Activated gamma-delta T cell (primary cell): ENCODE data around the gene SH3BGRL3.
"Not testable (repeated sequence)": the region's sequence is repeated elsewhere in the genome, so short reads cannot be mapped to it uniquely, and the experiment has no call there.

Experiments used
- DNase-seq: peaks from one replicate; lab custom pipeline; 2025; lab: John Stamatoyannopoulos, UW
- total RNA-seq, 2 donors: gene quantifications; one replicate each; lab custom pipeline; 2026; lab: John Stamatoyannopoulos, UW

The SH3BGRL3 gene
- 189 to 248 reads per million in 2 donors for total RNA-seq

GRCh38 chr1:26279456-26280332, at the start of gene SH3BGRL3:
SH3BGRL3 (plus strand) TSS chr1:26280086; CDS start chr1:26280156, 70 bp downstream.
- peak; percentile 82 for DNase-seq

- not testable (repeated sequence) for DNase-seq
Observed at GRCh38 chr1:26230682-26231081, 49.2 kb upstream of the SH3BGRL3 start.

DNA sequence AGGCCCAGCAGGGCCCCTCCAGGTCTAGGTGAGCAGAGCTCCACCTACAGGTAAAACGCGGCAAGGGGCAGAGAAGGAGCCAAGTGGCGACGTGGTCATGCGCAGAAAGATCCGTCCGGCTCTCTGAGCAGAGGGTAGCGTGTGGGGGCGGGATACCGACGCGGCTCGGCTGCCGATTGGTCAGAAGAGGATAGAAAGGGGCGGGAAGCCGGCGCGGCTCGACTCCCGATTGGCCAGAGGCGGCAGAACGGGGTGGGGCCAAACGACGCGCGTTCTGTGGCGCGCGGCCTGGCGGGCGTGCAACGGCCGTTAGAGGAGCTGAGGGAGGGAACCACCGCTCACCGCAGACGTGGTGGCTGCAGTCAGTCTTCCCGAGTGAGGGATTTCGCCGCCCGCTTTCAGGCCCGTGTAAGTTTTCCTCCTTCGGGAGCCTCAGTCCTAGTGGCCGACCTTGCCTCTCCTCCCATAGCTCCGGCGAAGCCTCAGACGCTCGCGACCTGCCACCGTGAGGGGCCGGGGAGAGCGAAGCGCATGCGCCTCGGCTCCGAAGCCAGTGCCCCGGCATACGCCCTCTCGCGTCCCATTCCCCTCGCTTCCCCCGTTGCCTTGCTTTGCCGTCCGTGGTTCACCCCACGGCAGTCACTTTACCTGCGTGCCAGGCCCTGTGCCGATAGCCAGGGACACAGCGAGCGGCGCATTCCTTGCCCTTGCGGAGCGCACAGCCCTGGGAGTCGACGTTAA, 45.8 kb upstream of the SH3BGRL3 start, which contains the start of gene CEP85:
CEP85 (plus strand) TSS at position 298 of the 741 bp plus-strand sequence. CDS start 5,584 bp downstream, outside the sequence.
- peak; percentile 93 for DNase-seq

- DNase-seq: no peak
Observed at GRCh38 chr1:26234644-26235370, 45.1 kb upstream of the SH3BGRL3 start.

- DNase-seq: no peak
Observed at GRCh38 chr1:26237230-26237966, 42.5 kb upstream of the SH3BGRL3 start.

DNA sequence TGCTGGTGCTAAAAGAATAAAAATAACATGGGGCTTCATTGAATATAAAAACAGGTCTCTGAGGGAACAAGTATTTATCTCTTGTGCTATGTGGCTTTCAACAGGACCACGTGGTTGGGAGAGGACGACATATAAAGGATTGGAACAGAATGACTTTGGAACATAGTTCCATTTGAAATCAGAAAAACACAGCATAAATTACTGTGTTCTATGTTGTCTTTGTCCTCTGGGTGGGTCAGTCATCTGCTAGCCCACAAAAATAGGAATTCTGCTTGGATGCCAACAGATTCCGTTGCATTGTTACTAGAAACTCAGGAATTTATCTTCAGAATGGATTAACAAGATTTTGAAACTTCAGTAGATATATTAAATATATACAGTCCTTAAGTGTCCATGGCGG, 40.0 kb upstream of the SH3BGRL3 start:
- DNase-seq: no peak

DNA sequence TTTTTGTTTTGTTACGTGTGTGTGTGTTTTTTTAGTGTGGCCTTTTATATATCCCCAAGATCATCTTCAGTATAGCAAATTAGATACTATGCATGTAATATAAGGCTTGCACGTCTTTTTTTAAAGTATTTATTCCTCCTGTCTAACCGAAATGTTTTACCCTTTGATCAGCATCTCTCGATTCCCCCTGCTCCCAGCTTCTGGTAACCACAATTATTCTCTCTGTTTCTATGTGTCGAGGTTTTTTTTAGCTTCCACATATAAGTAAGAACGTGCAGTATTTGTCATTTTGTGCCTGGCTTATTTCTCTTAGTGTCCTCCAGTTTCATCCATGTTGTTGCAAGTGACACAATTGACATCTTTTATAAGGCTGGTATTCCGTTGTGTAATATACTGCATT, 27.2 kb upstream of the SH3BGRL3 start:
- no peak for DNase-seq

- DNase-seq: no peak
Observed at GRCh38 chr1:26254404-26254803, 25.5 kb upstream of the SH3BGRL3 start.

- DNase-seq: no peak
Observed at GRCh38 chr1:26257222-26257621, 22.7 kb upstream of the SH3BGRL3 start.

GRCh38 chr1:26259005-26259404, 20.9 kb upstream of the SH3BGRL3 start:
- DNase-seq: no peak

DNA sequence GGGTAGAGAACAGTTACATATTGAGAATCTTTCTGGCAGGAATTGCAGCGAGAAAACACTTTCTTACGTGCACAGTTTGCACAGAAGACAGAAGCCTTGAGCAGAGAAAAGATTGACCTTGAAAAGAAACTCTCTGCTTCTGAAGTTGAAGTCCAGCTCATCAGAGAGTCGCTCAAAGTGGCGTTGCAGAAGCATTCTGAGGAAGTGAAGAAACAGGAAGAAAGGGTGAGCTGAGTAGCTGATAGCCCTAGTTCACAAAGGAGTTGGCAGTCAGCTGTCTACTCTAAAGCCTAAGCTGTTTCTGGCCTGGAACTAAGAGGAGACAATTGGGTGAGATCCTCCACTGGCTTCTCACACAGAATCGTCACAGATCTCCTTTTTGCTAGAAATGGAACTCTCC, 20.3 kb upstream of the SH3BGRL3 start:
- no peak for DNase-seq

DNA sequence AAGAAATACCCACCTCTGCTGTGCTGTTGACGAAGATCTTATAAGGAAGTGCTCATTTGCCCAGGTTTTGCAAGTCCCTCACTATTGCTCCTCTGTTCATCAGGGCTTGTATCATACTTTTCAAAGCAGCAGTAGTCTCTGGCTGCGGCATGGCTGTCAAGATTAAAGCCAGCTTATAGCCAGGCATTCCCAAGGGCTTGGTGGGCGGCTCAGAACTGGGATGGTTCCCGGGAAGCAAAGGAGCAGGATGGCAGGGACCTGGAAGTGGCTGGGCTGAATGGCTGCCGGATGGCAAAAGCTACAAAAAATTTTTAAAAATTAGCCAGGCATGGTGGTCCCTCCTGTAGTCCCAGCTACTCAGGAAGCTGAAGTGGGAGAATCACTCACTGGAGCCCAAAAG, 16.7 kb upstream of the SH3BGRL3 start:
- no peak for DNase-seq

DNA sequence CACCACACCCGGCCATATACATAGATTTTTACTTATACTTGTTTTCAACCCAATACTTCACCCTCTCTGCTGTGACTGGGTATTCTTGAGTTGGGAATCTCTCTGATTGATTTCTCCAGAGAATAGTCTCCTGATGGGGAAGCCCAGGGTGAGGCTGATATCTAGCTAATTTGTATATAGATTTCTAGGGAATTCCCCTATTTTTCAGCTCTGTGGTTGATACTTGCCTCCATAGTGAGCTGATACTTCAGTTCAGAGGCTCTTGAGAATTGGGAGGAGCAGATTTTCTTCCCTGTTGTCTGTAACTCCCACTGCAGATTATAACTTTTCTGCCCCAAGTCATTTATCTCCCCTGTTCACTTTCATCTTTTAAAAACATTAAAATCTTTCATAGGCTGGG, 14.5 kb upstream of the SH3BGRL3 start:
- DNase-seq: no peak

- DNase-seq: no peak
Observed at GRCh38 chr1:26268290-26269197, 11.3 kb upstream of the SH3BGRL3 start.

- no peak for DNase-seq
Observed at GRCh38 chr1:26269198-26269550, 10.7 kb upstream of the SH3BGRL3 start.

DNA sequence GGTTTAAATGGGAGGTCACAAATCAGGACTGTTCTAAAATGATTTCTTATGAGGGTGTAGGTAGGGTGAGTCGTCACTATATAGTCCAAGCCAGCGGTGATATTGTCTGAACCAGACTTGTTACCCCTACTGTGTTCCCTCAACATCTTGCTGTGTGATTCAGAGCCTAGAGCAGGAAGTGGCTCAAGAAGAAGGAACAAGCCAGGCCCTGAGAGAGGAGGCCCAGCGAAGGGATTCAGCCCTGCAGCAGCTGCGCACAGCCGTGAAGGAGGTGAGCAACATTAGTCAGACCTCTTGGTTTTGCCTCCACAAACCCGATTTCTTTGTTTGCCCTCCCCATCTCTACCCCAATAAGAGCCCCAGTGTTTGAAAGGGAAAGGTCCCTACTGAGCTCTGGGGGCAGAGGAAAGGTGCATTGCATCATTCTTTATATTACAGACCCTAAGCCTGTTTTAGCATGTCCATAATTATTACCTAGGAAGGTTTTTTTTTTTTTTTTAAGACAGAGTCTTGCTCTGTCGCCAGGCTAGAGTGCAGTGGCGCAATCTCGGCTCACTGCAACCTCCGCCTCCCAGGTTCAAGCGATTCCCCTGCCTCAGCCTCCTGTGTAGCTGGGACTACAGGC, 5.0 kb upstream of the SH3BGRL3 start:
- DNase-seq: no peak

DNA sequence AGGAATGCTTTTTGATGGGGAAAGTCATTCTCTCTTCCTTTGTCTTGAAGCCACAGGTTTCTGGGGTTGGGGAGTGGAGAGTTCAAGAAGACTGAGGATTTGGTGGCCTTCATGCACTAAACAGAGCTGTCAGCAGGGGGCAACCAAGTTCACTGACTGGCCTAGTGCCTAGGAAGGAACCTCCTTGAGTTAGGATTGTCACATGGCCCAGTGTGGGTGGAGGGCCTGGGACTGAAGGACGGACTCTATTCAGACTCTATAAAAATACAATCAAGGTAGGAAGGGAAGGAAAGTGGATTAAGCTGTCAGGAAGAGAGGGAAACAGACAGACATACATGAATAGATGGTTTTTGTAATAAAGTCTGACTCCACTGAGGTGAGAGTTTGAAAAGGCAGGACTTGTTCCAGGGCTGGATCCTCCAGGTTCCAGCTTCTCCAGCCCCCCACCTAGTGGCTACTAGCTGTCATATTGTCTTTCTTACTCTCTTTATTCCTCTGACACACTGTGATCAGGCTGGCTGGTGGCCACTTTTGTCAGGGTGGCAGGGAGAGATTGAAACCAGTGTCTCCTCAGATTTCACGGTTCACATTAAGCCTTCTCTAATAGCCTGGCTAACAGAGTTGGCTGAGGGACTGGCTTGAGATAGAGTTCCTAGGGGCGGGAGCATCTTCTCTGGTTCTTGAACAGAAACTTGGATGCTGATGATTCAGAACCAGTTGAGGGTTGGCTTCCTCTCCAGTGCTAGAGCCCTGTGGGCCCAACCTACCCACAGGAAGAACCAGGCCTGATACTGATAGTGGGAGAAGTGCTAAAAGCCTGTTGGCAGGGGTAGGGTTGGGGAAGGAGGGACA, 4.1 kb upstream of the SH3BGRL3 start:
- DNase-seq: no peak

DNA sequence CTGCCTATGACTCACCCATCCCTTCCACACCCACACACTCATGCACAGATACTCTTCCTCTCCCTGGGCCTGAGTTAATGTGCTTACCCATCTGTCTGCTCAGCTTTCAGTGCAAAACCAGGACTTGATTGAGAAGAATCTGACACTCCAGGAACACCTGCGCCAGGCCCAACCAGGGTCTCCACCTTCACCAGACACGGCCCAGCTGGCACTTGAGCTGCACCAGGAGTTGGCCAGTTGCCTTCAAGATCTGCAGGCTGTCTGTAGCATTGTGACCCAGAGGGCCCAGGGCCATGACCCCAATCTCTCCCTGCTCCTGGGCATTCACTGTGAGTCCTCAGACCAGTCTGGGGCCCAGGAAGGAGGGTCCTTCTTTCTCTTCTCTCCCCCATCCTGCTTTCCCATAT, 3.5 kb upstream of the SH3BGRL3 start:
- DNase-seq: no peak

DNA sequence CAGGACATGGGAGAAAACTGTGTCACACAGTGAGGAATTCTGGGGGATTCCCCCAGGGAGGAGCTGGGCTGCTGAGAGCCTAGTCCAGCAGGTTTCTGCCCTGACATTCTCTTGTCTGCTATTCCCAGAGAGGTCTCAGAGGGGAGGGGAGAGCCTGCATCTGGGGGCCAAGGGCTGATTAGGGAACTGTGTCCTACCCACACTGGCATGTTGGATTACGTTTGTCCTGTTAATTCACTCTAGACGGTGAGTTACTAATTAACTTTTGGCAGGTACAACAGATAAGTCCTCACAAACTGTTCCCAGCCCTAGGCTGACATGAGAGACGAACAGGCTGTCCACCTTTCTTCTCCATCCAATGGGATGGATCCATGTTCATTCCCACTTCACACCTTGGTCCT, 2.6 kb upstream of the SH3BGRL3 start:
- no peak for DNase-seq
